Kidney epithelial cell (primary cell): ENCODE results near the gene SLC25A1. TPM values are rescaled to one million over a fixed set of nuclear protein-coding genes. Genes with fewer than 3 reads are reported as not detected.

Experiments used
- DNase-seq: peaks from one replicate; pipeline ENCODE4 v3.0.0-alpha.2; 2010; ENCODE audit warnings: low read depth
- H3K27me3 ChIP-seq: 2 replicates; pipeline ENCODE4 v1.6.0; 2011; ENCODE audit warnings: low read length; ENCODE audit not compliant: control insufficient read depth, insufficient read depth
- H3K36me3 ChIP-seq: 2 replicates; pipeline ENCODE4 v1.5.1; 2011; ENCODE audit warnings: low read length; ENCODE audit not compliant: control insufficient read depth, insufficient read depth
- H3K4me3 ChIP-seq: 2 replicates; pipeline ENCODE4 v1.5.1; 2011; ENCODE audit warnings: low read depth, mild to moderate bottlenecking, control low read depth, low read length
- total RNA-seq: library from RNA; depleted of rRNA; stranded (reverse); fragments of >200 nt; gene quantifications from 2 replicates; pipeline ENCODE4 v1.2.3, GENCODE V29; 2015
- TF ChIP-seq, protein P1 (sequence below): IDR thresholded peaks from 2 replicates; pipeline ENCODE4 v1.5.1; 2011; ENCODE audit warnings: mild to moderate bottlenecking, moderate library complexity, low read length, control low read depth, inconsistent platforms; ENCODE audit not compliant: insufficient read depth, poor library complexity, severe bottlenecking

SLC25A1 gene
- total RNA-seq, 1 donor from 2014 or later = 82.7 TPM

DNA sequence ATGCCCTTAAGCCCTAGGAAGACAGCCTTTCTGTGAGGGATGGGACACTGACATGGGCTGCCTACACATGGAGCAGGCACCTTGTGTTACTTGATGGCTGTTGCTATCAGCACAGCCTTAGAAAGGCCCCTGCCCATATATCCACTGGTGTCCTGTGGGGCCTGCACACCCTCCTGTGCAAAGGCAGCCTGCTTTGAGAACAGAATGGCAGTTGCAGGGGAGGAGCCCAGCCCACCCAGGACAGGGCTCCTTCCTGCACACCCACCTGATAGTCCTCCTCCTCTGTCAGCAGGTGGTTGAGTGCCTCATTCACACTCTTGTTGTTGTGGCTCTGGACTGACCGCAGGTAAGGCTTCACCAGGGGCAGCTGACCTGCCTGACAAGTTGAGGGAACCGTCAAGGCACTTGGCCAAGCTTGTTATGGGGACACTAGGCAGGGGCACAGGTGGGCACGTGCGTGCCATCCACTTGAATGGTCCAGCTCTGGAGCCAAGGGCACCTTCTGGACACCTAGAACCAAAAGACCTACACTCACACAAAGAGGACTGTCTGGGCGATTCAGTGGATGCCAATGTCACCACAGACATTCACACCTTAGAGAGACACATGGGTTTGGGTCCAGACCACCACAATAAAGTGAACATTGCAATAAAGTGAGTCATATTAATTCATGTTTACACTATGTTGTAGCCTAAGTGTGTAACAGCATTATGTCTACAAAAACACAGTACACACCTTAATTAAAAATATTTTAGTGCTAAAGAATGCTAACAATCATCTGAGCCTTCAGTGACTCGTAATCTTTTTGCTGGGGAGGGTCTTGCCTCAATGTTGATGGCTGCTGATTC is 9.4 kb upstream of the SLC25A1 start:
- no peak overlapping the region for H3K4me3 ChIP-seq
- H3K27me3 ChIP-seq = no peaks in the 10 kb centered on the region
- no peak for DNase-seq
- H3K36me3 ChIP-seq = peaks cover 1% of the 10 kb centered on the region
- TF ChIP-seq, protein P1, sequence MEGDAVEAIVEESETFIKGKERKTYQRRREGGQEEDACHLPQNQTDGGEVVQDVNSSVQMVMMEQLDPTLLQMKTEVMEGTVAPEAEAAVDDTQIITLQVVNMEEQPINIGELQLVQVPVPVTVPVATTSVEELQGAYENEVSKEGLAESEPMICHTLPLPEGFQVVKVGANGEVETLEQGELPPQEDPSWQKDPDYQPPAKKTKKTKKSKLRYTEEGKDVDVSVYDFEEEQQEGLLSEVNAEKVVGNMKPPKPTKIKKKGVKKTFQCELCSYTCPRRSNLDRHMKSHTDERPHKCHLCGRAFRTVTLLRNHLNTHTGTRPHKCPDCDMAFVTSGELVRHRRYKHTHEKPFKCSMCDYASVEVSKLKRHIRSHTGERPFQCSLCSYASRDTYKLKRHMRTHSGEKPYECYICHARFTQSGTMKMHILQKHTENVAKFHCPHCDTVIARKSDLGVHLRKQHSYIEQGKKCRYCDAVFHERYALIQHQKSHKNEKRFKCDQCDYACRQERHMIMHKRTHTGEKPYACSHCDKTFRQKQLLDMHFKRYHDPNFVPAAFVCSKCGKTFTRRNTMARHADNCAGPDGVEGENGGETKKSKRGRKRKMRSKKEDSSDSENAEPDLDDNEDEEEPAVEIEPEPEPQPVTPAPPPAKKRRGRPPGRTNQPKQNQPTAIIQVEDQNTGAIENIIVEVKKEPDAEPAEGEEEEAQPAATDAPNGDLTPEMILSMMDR = no peak

DNA sequence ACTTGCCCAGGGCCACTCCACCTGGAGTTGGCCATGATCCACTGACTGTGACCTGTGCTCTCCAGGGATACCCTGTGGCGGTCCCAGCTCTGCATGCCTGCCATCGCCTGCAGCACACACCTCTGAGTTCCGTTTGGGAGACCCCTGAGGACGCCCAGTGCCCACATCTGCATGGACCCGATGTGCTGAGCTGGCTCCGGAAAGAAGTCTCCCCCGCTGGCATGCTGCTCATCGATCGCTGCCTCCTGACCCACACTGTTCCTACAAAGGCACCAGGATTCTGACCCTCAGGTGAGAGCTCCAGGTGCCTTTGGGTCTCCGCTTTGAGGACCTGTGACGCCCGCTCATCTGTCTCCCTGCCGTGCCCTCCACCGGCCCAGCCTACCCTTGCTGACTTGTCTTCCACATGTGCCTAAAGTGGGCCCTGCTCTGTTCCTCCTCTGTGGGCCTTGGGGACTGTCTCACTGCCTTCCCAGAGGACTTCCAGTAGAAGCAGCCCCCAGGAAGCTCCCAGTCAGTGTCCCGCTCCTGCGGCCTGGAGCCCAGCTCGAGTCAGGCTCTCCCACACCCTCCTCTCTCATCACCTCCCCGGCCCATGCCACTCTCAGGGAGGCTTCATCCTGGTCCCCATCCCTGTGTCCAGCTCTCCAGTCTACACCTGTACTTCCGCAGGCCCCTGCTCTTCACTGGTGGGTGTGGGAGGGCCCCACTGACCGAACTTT is 5.9 kb upstream of the SLC25A1 start:
- peaks cover 1% of the 10 kb centered on the region for H3K36me3 ChIP-seq
- H3K27me3 ChIP-seq = no peaks in the 10 kb centered on the region
- H3K4me3 ChIP-seq = no peak overlapping the region
- TF ChIP-seq, protein P1 = no peak
- DNase-seq = no peak

DNA sequence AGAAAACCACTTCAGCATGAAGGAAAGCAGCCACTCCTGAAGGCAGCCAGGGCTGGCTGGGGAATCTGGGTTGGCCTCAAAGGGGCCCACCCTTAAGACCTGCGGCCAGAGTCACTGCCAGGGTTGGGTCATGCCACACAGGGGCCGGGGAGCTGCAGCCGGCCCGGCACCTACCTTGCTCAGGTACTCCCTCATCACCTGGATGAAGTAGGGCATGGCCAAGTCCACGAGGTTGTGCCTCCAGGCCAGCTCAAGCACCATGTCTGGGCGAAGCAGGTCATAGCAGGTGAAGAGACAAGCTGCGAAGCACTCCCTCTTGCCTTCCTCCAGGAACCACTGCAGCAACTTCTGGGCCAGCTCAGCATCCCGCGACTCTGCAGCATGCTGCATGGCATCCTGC is 4.7 kb upstream of the SLC25A1 start:
- no peak overlapping the region for H3K4me3 ChIP-seq
- no peak for DNase-seq
- H3K27me3 ChIP-seq = no peaks in the 10 kb centered on the region

DNA sequence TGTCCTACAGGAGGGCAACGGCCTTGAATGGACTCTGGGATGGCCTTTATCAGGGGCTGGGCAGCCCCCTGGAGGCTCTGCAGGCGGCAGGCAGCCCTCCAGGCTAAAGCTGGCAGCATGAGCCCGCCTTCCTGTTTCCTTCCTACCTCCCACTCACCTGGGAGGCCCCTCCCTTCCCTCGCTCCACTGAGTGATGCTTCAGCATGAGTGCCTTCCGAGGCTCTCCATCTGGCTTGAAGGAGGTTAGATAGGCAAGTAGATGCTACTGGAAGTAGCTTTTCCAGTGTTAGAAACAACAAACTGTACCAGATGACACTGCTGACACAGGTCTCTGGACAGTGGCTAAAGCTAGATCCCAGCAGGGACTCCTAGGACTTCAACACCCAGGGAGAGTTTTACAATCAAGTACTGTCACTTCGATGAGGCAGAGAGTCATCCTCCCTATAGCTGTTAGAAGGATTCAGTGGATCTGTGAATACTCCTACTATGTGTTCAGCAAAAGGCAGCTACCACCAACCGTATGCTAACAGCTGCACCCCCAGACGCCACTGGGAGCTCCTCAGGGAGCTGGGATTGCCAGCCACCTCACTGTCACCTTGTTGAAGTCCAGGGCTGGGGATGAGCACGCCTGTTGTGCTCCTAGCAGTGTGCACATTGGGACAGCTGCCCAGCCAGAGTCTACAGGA is 4.1 kb upstream of the SLC25A1 start:
- H3K4me3 ChIP-seq = no peak overlapping the region
- no peak for DNase-seq
- TF ChIP-seq, protein P1 = no peak

More for the DNA sequence above, 4.7 kb upstream of the SLC25A1 start:
- peaks cover 1% of the 10 kb centered on the region for H3K36me3 ChIP-seq
- TF ChIP-seq, protein P1 = no peak

DNA sequence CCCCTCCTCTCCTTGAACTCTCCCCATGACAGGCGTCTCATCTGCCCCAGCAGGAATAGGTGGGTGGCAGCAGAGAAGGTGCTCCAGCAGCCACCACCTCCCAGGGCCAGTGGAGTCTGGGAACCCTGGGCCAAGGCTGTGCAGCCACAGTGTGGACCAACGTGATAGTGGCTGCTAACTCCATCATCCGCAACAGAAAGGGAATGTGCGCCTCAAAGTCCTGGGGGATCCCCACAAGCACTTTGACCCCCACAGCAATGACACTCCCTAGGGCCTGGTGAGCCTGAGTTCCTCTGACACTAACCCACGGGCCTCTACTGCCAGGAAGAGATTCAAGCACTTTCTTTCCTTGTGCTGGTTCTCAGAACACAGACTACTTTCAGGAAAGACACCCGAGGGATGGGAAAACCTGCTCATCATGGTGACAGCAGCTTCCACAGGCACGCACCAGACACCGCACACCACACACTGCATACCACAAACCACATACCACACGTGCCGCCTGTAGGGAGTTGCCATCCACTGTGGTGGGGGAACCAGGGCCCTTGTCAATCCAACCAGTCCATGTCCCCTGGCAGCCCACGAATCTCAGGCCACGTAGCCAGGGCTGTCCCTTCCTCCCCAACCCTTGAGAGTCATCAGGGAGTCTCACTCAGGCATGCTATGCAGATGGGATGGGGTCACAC is 3.4 kb upstream of the SLC25A1 start:
- Histone ChIP-seq H3K36me3 (peaks cover 1% of the 10 kb centered on the region), H3K4me3 (no peak overlapping the region)
- TF ChIP-seq, protein P1 = no peak

More for the DNA sequence above, 4.1 kb upstream of the SLC25A1 start:
- peaks cover 1% of the 10 kb centered on the region for H3K36me3 ChIP-seq
- H3K27me3 ChIP-seq = no peaks in the 10 kb centered on the region

More for the DNA sequence above, 3.4 kb upstream of the SLC25A1 start:
- DNase-seq = no peak
- no peaks in the 10 kb centered on the region for H3K27me3 ChIP-seq
